ENCODE measurements around the gene RAD18.

- TF ChIP-seq POLR2A (IDR thresholded peaks at IDR 0.05; ENCODE audit: low read depth, low read length) (no peak), POLR2AphosphoS5 (IDR thresholded peaks at IDR 0.05; ENCODE audit: low read depth, low read length) (no peak), TAF1 (IDR thresholded peaks at IDR 0.05; ENCODE audit: borderline replicate concordance, low read depth, low read length) (no peak)
These were observed 62.4 kb downstream of the RAD18 start for GRCh38 chr3:8900869-8901268.
